Measurements from ENCODE around the gene PDE4C. TPM values are rescaled to one million over a fixed set of nuclear protein-coding genes. Genes with fewer than 3 reads are reported as not detected.

PDE4C gene
- total RNA-seq, 1 experiment from 2014 or later: 0.36 TPM

DNA sequence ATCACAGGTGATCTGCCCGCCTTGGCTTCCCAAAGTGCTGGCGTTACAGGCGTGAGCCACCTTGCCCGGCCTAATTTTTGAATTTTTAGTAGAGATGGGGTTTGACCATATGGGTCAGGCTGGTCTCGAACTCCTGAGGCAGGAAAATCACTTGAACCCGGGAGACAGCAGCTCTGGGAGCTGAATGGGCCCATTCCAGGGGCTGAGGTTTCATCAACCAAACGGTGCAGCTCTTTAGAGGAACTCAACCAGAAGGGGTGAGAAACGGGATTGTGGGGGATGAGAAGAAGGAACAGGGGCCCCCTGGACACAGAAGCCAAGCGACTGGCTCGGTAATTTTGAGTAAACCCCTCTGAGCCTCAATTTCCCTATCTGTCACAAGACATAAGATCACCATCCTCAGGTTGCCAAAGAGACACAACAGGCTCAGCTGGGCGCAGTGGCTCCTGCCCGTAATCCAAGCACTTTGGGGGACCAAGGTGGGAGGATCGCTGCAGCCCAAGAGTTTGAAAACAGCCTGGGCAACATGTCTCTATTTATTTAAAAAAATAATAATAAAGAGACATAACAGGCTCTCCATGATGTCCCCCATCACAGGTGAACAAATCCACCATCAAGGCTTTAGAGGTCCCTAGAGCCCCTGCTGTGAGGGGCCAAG, 47.5 kb upstream of the PDE4C start:
- DNase-seq: no peak
- intact Hi-C loops (cut with micrococcal nuclease; ENCODE audit: unreplicated experiment): no loop called here
- POLR2A ChIA-PET: no interaction called here
- H3K36me3 Mint-ChIP-seq (ENCODE audit: insufficient read depth, unreplicated experiment): peaks cover 81% of the 10 kb centered on the region
- no peak overlapping the region for H3K27ac Mint-ChIP-seq (ENCODE audit: unreplicated experiment)
- Histone ChIP-seq H3K9me3 (no peaks in the 10 kb centered on the region), H3K4me1 (peaks cover 24% of the 10 kb centered on the region), H3K36me3 (ENCODE audit: control insufficient read depth, insufficient read depth, low read length) (peaks cover under 1% of the 10 kb centered on the region; the same call in 1 of the 2 replicates), H3K27me3 (replicated peaks; ENCODE audit: control insufficient read depth, insufficient read depth, low read length) (no peaks in the 10 kb centered on the region), H3K4me3 (ENCODE audit: low read depth, low read length) (no peak overlapping the region)
- no peak overlapping the region for H3K4me3 Mint-ChIP-seq (ENCODE audit: unreplicated experiment)
- no peaks in the 10 kb centered on the region for H3K9me3 Mint-ChIP-seq (ENCODE audit: unreplicated experiment)
- H3K27me3 Mint-ChIP-seq (ENCODE audit: insufficient read depth, unreplicated experiment): no peaks in the 10 kb centered on the region
- BruUV-seq (replicated peaks): no TSS peak
- no peak for TF ChIP-seq CTCF (IDR thresholded peaks at IDR 0.05; ENCODE audit: insufficient read depth in 1 of 2, low read depth in 1 of 2, low read length in 1 of 2, severe bottlenecking in 1 of 2, unreplicated experiment in 1 of 2)
- H3K4me1 Mint-ChIP-seq (ENCODE audit: low read depth, unreplicated experiment): peaks cover under 1% of the 10 kb centered on the region
- CTCF ChIA-PET: no interaction called here

DNA sequence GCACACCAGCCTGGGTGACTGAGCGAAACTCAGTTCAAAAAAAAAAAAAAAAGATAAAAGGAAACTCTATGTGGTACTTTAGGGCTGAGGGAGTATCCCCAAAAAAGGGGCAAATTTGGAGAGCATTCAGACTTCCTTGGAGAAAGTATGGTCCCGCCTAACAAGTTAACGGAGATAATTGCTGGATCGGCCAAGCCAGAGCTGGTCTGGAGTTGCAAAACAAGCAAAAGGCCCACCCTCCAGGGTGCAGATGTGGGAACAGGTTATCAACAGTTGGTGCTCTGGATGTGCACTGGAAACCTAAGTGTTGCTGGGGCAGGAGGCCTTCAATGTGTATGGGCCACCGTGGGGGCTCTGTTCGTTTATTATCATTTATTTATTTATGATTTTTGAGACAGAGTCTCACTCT, 45.2 kb upstream of the PDE4C start:
- no peak overlapping the region for H3K4me3 ChIP-seq (ENCODE audit: low read depth, low read length)
- H3K9me3 Mint-ChIP-seq (ENCODE audit: unreplicated experiment): no peaks in the 10 kb centered on the region
- H3K27ac Mint-ChIP-seq (ENCODE audit: unreplicated experiment): no peak overlapping the region
- H3K9me3 ChIP-seq: no peaks in the 10 kb centered on the region
- intact Hi-C loops (cut with micrococcal nuclease; ENCODE audit: unreplicated experiment): no loop called here
- ChIA-PET CTCF (interaction anchor here (0.7 to 1.4 kb wide), 3 partner anchors 8 to 51 kb away, joined by 3 to 6 read pairs (median 4); no protein-coding TSS in a partner anchor), POLR2A (interaction anchor here (1.2 kb wide), 1 partner anchor 10 kb away, joined by 6 read pairs; the partner anchor contains the start of gene JUND)
- DNase-seq: no peak
- H3K4me1 ChIP-seq: peaks cover 17% of the 10 kb centered on the region
- peaks cover 66% of the 10 kb centered on the region for H3K36me3 Mint-ChIP-seq (ENCODE audit: insufficient read depth, unreplicated experiment)
- no peak overlapping the region for H3K4me3 Mint-ChIP-seq (ENCODE audit: unreplicated experiment)
- BruUV-seq (replicated peaks): no TSS peak
- no peak for TF ChIP-seq CTCF (IDR thresholded peaks at IDR 0.05; ENCODE audit: insufficient read depth in 1 of 2, low read depth in 1 of 2, low read length in 1 of 2, severe bottlenecking in 1 of 2, unreplicated experiment in 1 of 2)
- no peaks in the 10 kb centered on the region for H3K4me1 Mint-ChIP-seq (ENCODE audit: low read depth, unreplicated experiment)
- no peaks in the 10 kb centered on the region for H3K27me3 Mint-ChIP-seq (ENCODE audit: insufficient read depth, unreplicated experiment)
- no peaks in the 10 kb centered on the region for H3K27me3 ChIP-seq (replicated peaks; ENCODE audit: control insufficient read depth, insufficient read depth, low read length)
- H3K36me3 ChIP-seq (ENCODE audit: control insufficient read depth, insufficient read depth, low read length): no peaks in the 10 kb centered on the region; the same call in 1 of the 2 replicates

DNA sequence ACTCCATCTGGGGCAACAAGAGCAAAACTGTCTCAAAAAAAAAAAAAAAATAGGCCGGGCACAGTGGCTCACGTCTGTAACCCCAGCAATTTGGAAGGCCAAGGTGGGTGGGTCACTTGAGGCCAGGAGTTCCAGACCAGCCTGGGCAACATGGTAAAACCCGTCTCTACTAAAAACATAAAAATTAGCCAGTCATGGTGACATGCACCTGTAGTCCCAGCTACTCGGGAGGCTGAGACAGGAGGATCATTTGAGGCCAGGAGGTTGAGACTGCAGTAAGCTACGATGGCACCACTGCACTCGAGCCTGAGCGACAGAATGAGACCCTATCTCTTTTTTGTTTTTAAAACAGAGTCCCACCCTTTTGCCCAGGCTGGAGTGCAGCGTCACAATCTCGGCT, 44.1 kb upstream of the PDE4C start:
- POLR2A ChIA-PET: no interaction called here
- TF ChIP-seq CTCF (IDR thresholded peaks at IDR 0.05; ENCODE audit: insufficient read depth in 1 of 2, low read depth in 1 of 2, low read length in 1 of 2, severe bottlenecking in 1 of 2, unreplicated experiment in 1 of 2): no peak
- intact Hi-C loops (cut with micrococcal nuclease; ENCODE audit: unreplicated experiment): no loop called here
- no TSS peak for BruUV-seq (replicated peaks)
- H3K27ac Mint-ChIP-seq (ENCODE audit: unreplicated experiment): no peak overlapping the region
- H3K9me3 Mint-ChIP-seq (ENCODE audit: unreplicated experiment): no peaks in the 10 kb centered on the region
- Histone ChIP-seq H3K27me3 (replicated peaks; ENCODE audit: control insufficient read depth, insufficient read depth, low read length) (no peaks in the 10 kb centered on the region), H3K4me3 (ENCODE audit: low read depth, low read length) (no peak overlapping the region), H3K36me3 (ENCODE audit: control insufficient read depth, insufficient read depth, low read length) (no peaks in the 10 kb centered on the region; the same call in 1 of the 2 replicates), H3K9me3 (no peaks in the 10 kb centered on the region), H3K4me1 (peaks cover 12% of the 10 kb centered on the region)
- H3K27me3 Mint-ChIP-seq (ENCODE audit: insufficient read depth, unreplicated experiment): no peaks in the 10 kb centered on the region
- H3K4me3 Mint-ChIP-seq (ENCODE audit: unreplicated experiment): no peak overlapping the region
- CTCF ChIA-PET: interaction anchor here (1.4 kb wide), 1 partner anchor 10 kb away, joined by 4 read pairs; no protein-coding TSS in a partner anchor
- no peak for DNase-seq
- H3K4me1 Mint-ChIP-seq (ENCODE audit: low read depth, unreplicated experiment): no peaks in the 10 kb centered on the region
- H3K36me3 Mint-ChIP-seq (ENCODE audit: insufficient read depth, unreplicated experiment): peaks cover 61% of the 10 kb centered on the region
